CD4-positive, alpha-beta memory T cell (primary cell): ENCODE results near the gene ADRA1B. TPM values are rescaled to one million over a fixed set of nuclear protein-coding genes. Genes with fewer than 3 reads are reported as not detected.
A peak's percentile ranks its signal among the peaks of the same experiment; 100 is the strongest.

Experiments used
- CTCF ChIA-PET: fragments of 350-600 bp; sonication (Branson Sonifier 250); formaldehyde crosslinking; loops from one replicate; lab custom pipeline; 2021; ENCODE audit warnings: inconsistent platforms; ENCODE audit not compliant: partially characterized antibody; lab: Charles Lee
- POLR2A ChIA-PET: fragments of 350-600 bp; sonication (Branson Sonifier 250); formaldehyde crosslinking; loops from one replicate; lab custom pipeline; 2021; ENCODE audit not compliant: partially characterized antibody; lab: Charles Lee
- DNase-seq, 5 donors: peaks; one replicate each; pipeline versions ENCODE4 v3.0.0 to v3.0.0-alpha.2; 2020 to 2022; ENCODE audit warnings: mixed read lengths in 1 of 5
- H3K27ac ChIP-seq: one replicate; pipeline ENCODE4 v1.7.0; 2013; ENCODE audit warnings: low read depth, low read length
- H3K27me3 ChIP-seq: 2 replicates; pipeline ENCODE4 v1.7.0; 2013; ENCODE audit warnings: mild to moderate bottlenecking, low read length, moderate library complexity; ENCODE audit not compliant: insufficient read depth
- H3K36me3 ChIP-seq: 2 replicates; pipeline ENCODE4 v1.7.0; 2013; ENCODE audit warnings: mild to moderate bottlenecking, low read length, moderate library complexity; ENCODE audit not compliant: insufficient read depth
- H3K4me1 ChIP-seq: 2 replicates; pipeline ENCODE4 v1.7.0; 2013; ENCODE audit warnings: mild to moderate bottlenecking, low read length, moderate library complexity; ENCODE audit not compliant: insufficient read depth
- H3K4me3 ChIP-seq, 2 donors: one replicate each; pipeline ENCODE4 v1.7.0; 2013; ENCODE audit warnings: low read length in 2 of 2, mild to moderate bottlenecking in 1 of 2
- H3K9me3 ChIP-seq, 2 donors: one replicate each; pipeline ENCODE4 v1.7.0; 2013; ENCODE audit warnings: low read length in 2 of 2, control low read depth in 1 of 2; ENCODE audit not compliant: control insufficient read depth in 1 of 2
- H3K27ac Mint-ChIP-seq, 7 donors: one replicate each; pipeline ENCODE4 v1.8.0; 2020 to 2021; ENCODE audit warnings: mixed read lengths in 7 of 7, mild to moderate bottlenecking in 6 of 7, inconsistent platforms in 3 of 7, moderate library complexity in 3 of 7
- H3K27me3 Mint-ChIP-seq, 2 donors: one replicate each; pipeline ENCODE4 v1.8.0; 2020 to 2021; ENCODE audit warnings: mixed read lengths in 2 of 2
- H3K36me3 Mint-ChIP-seq, 2 donors: one replicate each; pipeline ENCODE4 v1.8.0; 2020 to 2021; ENCODE audit warnings: mixed read lengths in 2 of 2, inconsistent platforms in 1 of 2, mild to moderate bottlenecking in 1 of 2
- H3K4me1 Mint-ChIP-seq, 4 donors: one replicate each; pipeline ENCODE4 v1.8.0; 2020 to 2021; ENCODE audit warnings: mixed read lengths in 4 of 4, mild to moderate bottlenecking in 1 of 4
- H3K4me3 Mint-ChIP-seq, 8 donors: one replicate each; pipeline ENCODE4 v1.8.0; 2020 to 2021; ENCODE audit warnings: mixed read lengths in 8 of 8, mild to moderate bottlenecking in 7 of 8, moderate library complexity in 6 of 8, inconsistent platforms in 3 of 8
- H3K9me3 Mint-ChIP-seq, 8 donors: one replicate each; pipeline ENCODE4 v1.8.0; 2020 to 2021; ENCODE audit warnings: mixed read lengths in 8 of 8, mild to moderate bottlenecking in 5 of 8, inconsistent platforms in 3 of 8, moderate library complexity in 1 of 8
- intact Hi-C: fragments of 100-400 bp; cut with micrococcal nuclease; formaldehyde crosslinking; loops from one replicate; pipeline ENCODE4 v1.15.1; 2023
- polyA plus RNA-seq, 2 donors: library from polyadenylated mRNA; unstranded; fragments of 300-500 nt; fragmentation: Illumina TruSeq; gene quantifications; one replicate each; pipeline ENCODE4 v1.2.3, GENCODE V29; 2021
- total RNA-seq, 2 experiments: library from RNA; stranded (reverse); gene quantifications; one replicate each; pipeline ENCODE4 v1.2.3, GENCODE V29; 2021

Gene ADRA1B
- total RNA-seq (not detected), polyA plus RNA-seq (not detected)

GRCh38 chr5:159915904-159916840, at the start of gene ADRA1B:
ADRA1B (plus strand) TSS chr5:159916482; CDS start chr5:159916906, 424 bp downstream.
- Mint-ChIP-seq H3K4me1 (peaks cover 7 to 16% (median 11%) of the 10 kb centered on the region in 4 donors), H3K27me3 (peaks cover 42 to 64% of the 10 kb centered on the region in 2 donors), H3K9me3 (peaks cover 0 to 2% (median 0%) of the 10 kb centered on the region in 8 donors), H3K4me3 (peak within 1 kb of the TSS; percentile 7 to 82 (median 68)), H3K27ac (peak within 1 kb of the TSS in 2 of 7 donors; percentile 53 to 63), H3K36me3 (no peaks in the 10 kb centered on the region)
- Histone ChIP-seq H3K27me3 (peaks cover 17% of the 10 kb centered on the region), H3K9me3 (no peaks in the 10 kb centered on the region), H3K4me1 (peaks cover 5% of the 10 kb centered on the region), H3K4me3 (no peak within 1 kb of the TSS), H3K36me3 (no peaks in the 10 kb centered on the region), H3K27ac (no peak within 1 kb of the TSS)
- POLR2A ChIA-PET = no interaction called here
- intact Hi-C loops = loop anchor here (1.0 to 5.0 kb wide), 4 partner anchors 399 to 759 kb away; no protein-coding TSS in a partner anchor
- CTCF ChIA-PET = interaction anchor here (1.5 kb wide), 1 partner anchor 630 kb away, joined by 4 read pairs; no protein-coding TSS in a partner anchor
- peak in 4 of 5 donors; percentile 17 to 32 (median 26) for DNase-seq

GRCh38 chr5:159873680-159874079, 42.6 kb upstream of the ADRA1B start:
- Histone ChIP-seq H3K4me3 (no peak overlapping the region), H3K27me3 (no peaks in the 10 kb centered on the region), H3K36me3 (no peaks in the 10 kb centered on the region), H3K9me3 (no peaks in the 10 kb centered on the region), H3K27ac (no peak overlapping the region), H3K4me1 (no peaks in the 10 kb centered on the region)
- ChIA-PET CTCF (no interaction called here), POLR2A (no interaction called here)
- Mint-ChIP-seq H3K9me3 (no peaks in the 10 kb centered on the region), H3K4me3 (no peak overlapping the region), H3K4me1 (no peaks in the 10 kb centered on the region), H3K36me3 (no peaks in the 10 kb centered on the region), H3K27me3 (peaks cover 8 to 13% of the 10 kb centered on the region in 2 donors), H3K27ac (no peak overlapping the region)
- no peak for DNase-seq
- intact Hi-C loops = no loop called here

DNA sequence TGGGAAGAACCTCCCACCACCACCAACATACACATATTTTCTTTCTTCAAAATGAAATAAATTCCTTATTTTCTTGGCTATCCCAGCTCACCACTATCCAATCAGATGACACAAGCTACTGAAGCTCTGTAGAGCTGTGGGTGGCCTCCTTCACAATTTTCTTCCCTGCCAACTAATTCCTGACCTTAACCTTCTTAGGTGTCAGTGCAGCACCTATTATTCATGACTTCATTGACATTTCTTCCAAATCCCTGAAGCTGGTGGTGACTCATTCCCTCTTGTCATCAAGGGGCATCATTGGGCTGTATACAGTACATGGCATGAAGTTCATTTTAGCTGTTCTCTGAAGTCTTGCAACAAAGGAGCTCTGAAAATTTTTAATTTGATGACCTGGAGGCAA, 42.0 kb upstream of the ADRA1B start:
- H3K27me3 ChIP-seq = no peaks in the 10 kb centered on the region
- no peak overlapping the region for H3K4me3 ChIP-seq
- intact Hi-C loops = no loop called here
- H3K9me3 ChIP-seq = no peaks in the 10 kb centered on the region
- Mint-ChIP-seq H3K27ac (no peak overlapping the region), H3K4me1 (no peaks in the 10 kb centered on the region), H3K9me3 (no peaks in the 10 kb centered on the region), H3K27me3 (peaks cover 8 to 16% of the 10 kb centered on the region in 2 donors), H3K36me3 (no peaks in the 10 kb centered on the region), H3K4me3 (no peak overlapping the region)
- CTCF ChIA-PET = no interaction called here
- POLR2A ChIA-PET = no interaction called here
- no peaks in the 10 kb centered on the region for H3K4me1 ChIP-seq
- no peak for DNase-seq
- H3K27ac ChIP-seq = no peak overlapping the region
- no peaks in the 10 kb centered on the region for H3K36me3 ChIP-seq

GRCh38 chr5:159877016-159877415, 39.3 kb upstream of the ADRA1B start:
- Histone ChIP-seq H3K27ac (no peak overlapping the region), H3K36me3 (no peaks in the 10 kb centered on the region), H3K27me3 (no peaks in the 10 kb centered on the region), H3K4me3 (no peak overlapping the region), H3K9me3 (no peaks in the 10 kb centered on the region), H3K4me1 (no peaks in the 10 kb centered on the region)
- CTCF ChIA-PET = no interaction called here
- POLR2A ChIA-PET = no interaction called here
- H3K36me3 Mint-ChIP-seq = no peaks in the 10 kb centered on the region
- intact Hi-C loops = no loop called here
- H3K27me3 Mint-ChIP-seq = peaks cover 15 to 17% of the 10 kb centered on the region in 2 donors
- H3K4me3 Mint-ChIP-seq = no peak overlapping the region
- H3K9me3 Mint-ChIP-seq = no peaks in the 10 kb centered on the region
- no peak overlapping the region for H3K27ac Mint-ChIP-seq
- H3K4me1 Mint-ChIP-seq = peaks cover 0 to 1% (median 0%) of the 10 kb centered on the region in 4 donors
- no peak for DNase-seq

DNA sequence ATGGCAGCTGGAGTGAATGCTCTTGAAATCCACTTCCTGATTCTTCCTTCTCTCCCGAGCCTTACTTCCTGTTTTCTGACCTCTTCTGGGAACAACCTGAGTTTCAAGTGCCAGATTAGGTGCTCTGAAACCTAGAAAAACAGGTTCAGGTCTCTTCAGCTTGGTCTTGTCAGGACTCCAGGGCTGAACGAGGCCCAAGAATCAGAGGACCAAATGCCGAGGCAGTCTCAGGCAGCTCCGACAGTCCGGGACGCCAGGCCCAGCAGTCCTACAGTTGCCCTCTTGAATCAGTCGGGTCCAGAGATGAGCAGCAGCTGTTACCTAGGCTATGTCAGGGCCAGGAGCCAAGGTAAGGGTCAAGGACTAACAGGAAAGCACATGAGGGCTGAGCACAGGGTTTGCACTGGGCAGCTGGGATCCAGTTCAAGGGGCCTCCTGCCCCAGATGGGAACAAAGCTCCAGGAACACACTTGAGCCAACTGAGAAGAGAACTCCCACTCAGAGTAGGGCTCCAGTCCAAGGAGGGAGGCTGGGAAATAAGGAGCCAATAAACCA, 38.3 kb upstream of the ADRA1B start:
- ChIA-PET CTCF (no interaction called here), POLR2A (no interaction called here)
- intact Hi-C loops = no loop called here
- no peak overlapping the region for H3K4me3 ChIP-seq
- H3K9me3 Mint-ChIP-seq = no peaks in the 10 kb centered on the region
- no peaks in the 10 kb centered on the region for H3K36me3 ChIP-seq
- H3K4me1 ChIP-seq = no peaks in the 10 kb centered on the region
- DNase-seq = no peak
- H3K27ac Mint-ChIP-seq = peak overlapping the region in 1 of 7 donors; percentile 15
- peaks cover 0 to 1% (median 0%) of the 10 kb centered on the region in 4 donors for H3K4me1 Mint-ChIP-seq
- H3K27ac ChIP-seq = no peak overlapping the region
- no peaks in the 10 kb centered on the region for H3K36me3 Mint-ChIP-seq
- no peaks in the 10 kb centered on the region for H3K27me3 ChIP-seq
- no peaks in the 10 kb centered on the region for H3K9me3 ChIP-seq
- peaks cover 15% of the 10 kb centered on the region in 2 donors for H3K27me3 Mint-ChIP-seq
- H3K4me3 Mint-ChIP-seq = no peak overlapping the region

- no peak overlapping the region for H3K27ac ChIP-seq
- Mint-ChIP-seq H3K4me1 (peaks cover 0 to 1% (median 0%) of the 10 kb centered on the region in 4 donors), H3K4me3 (no peak overlapping the region), H3K36me3 (no peaks in the 10 kb centered on the region), H3K27me3 (peaks cover 15 to 16% of the 10 kb centered on the region in 2 donors), H3K27ac (no peak overlapping the region), H3K9me3 (no peaks in the 10 kb centered on the region)
- no peak overlapping the region for H3K4me3 ChIP-seq
- ChIA-PET POLR2A (no interaction called here), CTCF (no interaction called here)
- intact Hi-C loops = no loop called here
- H3K27me3 ChIP-seq = no peaks in the 10 kb centered on the region
- H3K9me3 ChIP-seq = no peaks in the 10 kb centered on the region
- no peaks in the 10 kb centered on the region for H3K36me3 ChIP-seq
- H3K4me1 ChIP-seq = no peaks in the 10 kb centered on the region
- no peak for DNase-seq
These were observed 37.3 kb upstream of the ADRA1B start for GRCh38 chr5:159878988-159879471.

- H3K9me3 Mint-ChIP-seq = no peaks in the 10 kb centered on the region
- Histone ChIP-seq H3K9me3 (no peaks in the 10 kb centered on the region), H3K27ac (no peak overlapping the region), H3K4me3 (no peak overlapping the region), H3K36me3 (no peaks in the 10 kb centered on the region), H3K4me1 (no peaks in the 10 kb centered on the region), H3K27me3 (no peaks in the 10 kb centered on the region)
- ChIA-PET POLR2A (no interaction called here), CTCF (interaction anchor here (0.6 kb wide), 1 partner anchor 303 kb away, joined by 3 read pairs; no protein-coding TSS in a partner anchor)
- intact Hi-C loops = no loop called here
- peaks cover 0 to 1% (median 0%) of the 10 kb centered on the region in 4 donors for H3K4me1 Mint-ChIP-seq
- no peak for DNase-seq
- H3K36me3 Mint-ChIP-seq = no peaks in the 10 kb centered on the region
- H3K27me3 Mint-ChIP-seq = peaks cover 13 to 16% of the 10 kb centered on the region in 2 donors
- no peak overlapping the region for H3K4me3 Mint-ChIP-seq
- peak overlapping the region in 1 of 7 donors; percentile 0 for H3K27ac Mint-ChIP-seq
These were observed 35.6 kb upstream of the ADRA1B start for GRCh38 chr5:159880676-159881075.
